Measurements from ENCODE around the gene ENDOD1. TPM values are rescaled to one million over a fixed set of nuclear protein-coding genes. Genes with fewer than 3 reads are reported as not detected.

Gene ENDOD1
- polyA plus RNA-seq, 3 donors, result 1.3 to 3.4 (median 3.2) TPM

DNA sequence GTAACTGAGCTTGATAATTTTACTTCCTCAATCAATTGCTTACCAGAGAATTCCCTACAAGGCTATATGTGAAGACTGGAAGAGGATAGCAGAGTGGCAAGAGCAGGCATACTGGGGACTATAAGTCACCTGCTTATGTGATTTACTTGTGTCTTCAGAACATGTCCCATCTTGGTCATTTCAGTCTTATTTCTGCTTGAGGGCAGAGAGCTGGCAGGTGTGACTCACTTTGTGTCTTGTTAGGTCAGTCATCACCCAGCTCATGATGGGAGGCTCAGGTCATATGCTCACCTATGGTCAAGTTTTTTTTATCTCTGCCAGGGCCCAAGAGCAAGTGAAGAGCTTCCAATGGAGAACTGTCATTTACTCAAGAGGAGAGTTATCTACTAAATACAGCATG, 16.7 kb upstream of the ENDOD1 start:
- Histone ChIP-seq H3K9me3 (replicated peaks in 1 of 2; ENCODE audit: control insufficient read depth in 1 of 2, insufficient read depth in 1 of 2, low read length in 2 of 2) (no peaks in the 10 kb centered on the region), H3K79me2 (ENCODE audit: insufficient read depth, low read length) (peaks cover 16% of the 10 kb centered on the region), H3K27ac (ENCODE audit: low read depth in 1 of 2, low read length in 2 of 2) (no peak overlapping the region), H3K4me2 (replicated peaks; ENCODE audit: extremely low read depth, low read length, poor library complexity, severe bottlenecking) (no peak overlapping the region), H3K4me1 (ENCODE audit: control insufficient read depth in 1 of 2, insufficient read depth in 2 of 2, low read length in 2 of 2) (peaks cover 15 to 19% of the 10 kb centered on the region in 2 donors), H3K4me3 (replicated peaks in 1 of 3; ENCODE audit: low read depth in 2 of 3, low read length in 3 of 3) (no peak overlapping the region), H3K27me3 (ENCODE audit: control insufficient read depth in 2 of 2, insufficient read depth in 2 of 2, low read length in 2 of 2) (peaks cover 0 to 5% of the 10 kb centered on the region in 2 donors), H3K9ac (ENCODE audit: insufficient read depth, low read length, poor library complexity, severe bottlenecking) (no peak overlapping the region), H2AFZ (ENCODE audit: insufficient read depth, low read depth, low read length, poor library complexity, severe bottlenecking) (no peak overlapping the region), H4K20me1 (ENCODE audit: insufficient read depth, low read length) (no peaks in the 10 kb centered on the region), H3K36me3 (replicated peaks in 1 of 2; ENCODE audit: control insufficient read depth in 1 of 2, insufficient read depth in 2 of 2, low read length in 2 of 2) (no peaks in the 10 kb centered on the region)
- TF ChIP-seq, protein P1, sequence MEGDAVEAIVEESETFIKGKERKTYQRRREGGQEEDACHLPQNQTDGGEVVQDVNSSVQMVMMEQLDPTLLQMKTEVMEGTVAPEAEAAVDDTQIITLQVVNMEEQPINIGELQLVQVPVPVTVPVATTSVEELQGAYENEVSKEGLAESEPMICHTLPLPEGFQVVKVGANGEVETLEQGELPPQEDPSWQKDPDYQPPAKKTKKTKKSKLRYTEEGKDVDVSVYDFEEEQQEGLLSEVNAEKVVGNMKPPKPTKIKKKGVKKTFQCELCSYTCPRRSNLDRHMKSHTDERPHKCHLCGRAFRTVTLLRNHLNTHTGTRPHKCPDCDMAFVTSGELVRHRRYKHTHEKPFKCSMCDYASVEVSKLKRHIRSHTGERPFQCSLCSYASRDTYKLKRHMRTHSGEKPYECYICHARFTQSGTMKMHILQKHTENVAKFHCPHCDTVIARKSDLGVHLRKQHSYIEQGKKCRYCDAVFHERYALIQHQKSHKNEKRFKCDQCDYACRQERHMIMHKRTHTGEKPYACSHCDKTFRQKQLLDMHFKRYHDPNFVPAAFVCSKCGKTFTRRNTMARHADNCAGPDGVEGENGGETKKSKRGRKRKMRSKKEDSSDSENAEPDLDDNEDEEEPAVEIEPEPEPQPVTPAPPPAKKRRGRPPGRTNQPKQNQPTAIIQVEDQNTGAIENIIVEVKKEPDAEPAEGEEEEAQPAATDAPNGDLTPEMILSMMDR (IDR thresholded peaks at IDR 0.05), result no peak
- no peak overlapping the region for H3K4me3 Mint-ChIP-seq
- intact Hi-C loops (cut with micrococcal nuclease), result loop anchor here in 1 of 2 donors (10.0 kb wide), 1 partner anchor 632 kb away; no protein-coding TSS in a partner anchor
- DNase-seq, result no peak
- H3K27me3 Mint-ChIP-seq (ENCODE audit: low read depth in 3 of 3), result peaks cover 0 to 5% (median 1%) of the 10 kb centered on the region in 3 donors
- no peak overlapping the region for H3K27ac Mint-ChIP-seq
- peaks cover 4 to 5% of the 10 kb centered on the region in 2 donors for H3K36me3 Mint-ChIP-seq
- no peaks in the 10 kb centered on the region for H3K9me3 Mint-ChIP-seq
- peaks cover 21% of the 10 kb centered on the region for H3K4me1 Mint-ChIP-seq

DNA sequence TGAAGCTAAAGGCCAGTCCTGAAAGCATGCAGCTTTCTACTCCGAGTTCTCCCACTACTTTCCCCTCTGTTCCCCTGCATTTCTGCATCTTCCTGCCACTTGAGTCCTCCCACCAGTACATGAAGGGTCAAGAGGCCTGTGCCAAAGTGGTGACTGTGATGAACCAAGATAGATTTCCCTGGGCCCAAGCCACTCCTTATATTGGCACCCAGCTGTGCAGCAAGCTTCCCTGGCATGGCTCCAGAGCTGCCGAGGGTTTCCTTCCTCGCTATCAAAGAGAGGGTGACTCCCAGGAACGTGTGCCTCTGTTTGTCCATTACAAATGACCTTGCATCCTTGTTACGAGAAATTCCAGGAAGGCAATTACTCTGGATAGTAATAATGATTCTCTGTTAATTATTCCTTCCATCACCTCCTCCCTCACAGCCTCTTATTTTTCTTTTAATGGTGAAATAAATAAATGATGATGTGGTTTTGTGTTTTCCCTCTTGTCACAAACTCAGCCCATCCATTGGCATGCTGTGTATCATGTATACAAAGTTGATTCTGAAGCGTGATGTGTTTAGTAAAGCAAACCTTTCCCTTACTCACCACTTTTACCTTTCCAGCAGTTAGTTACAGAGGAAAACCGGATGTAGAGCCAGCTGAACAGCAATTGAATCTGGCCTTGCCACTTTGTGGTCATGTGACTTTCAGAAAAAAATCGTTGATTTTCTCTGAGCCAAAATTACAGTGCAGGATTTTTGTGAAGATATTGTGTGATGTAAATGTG, 14.7 kb upstream of the ENDOD1 start:
- peaks cover 7% of the 10 kb centered on the region for H3K4me1 Mint-ChIP-seq
- no peak overlapping the region for H3K4me2 ChIP-seq (replicated peaks; ENCODE audit: extremely low read depth, low read length, poor library complexity, severe bottlenecking)
- H2AFZ ChIP-seq (ENCODE audit: insufficient read depth, low read depth, low read length, poor library complexity, severe bottlenecking), result no peak overlapping the region

More for the DNA sequence above, 14.7 kb upstream of the ENDOD1 start:
- no peak for DNase-seq
- Mint-ChIP-seq H3K27ac (peak overlapping the region in 1 of 7 donors; percentile 20), H3K4me3 (no peak overlapping the region), H3K36me3 (peaks cover 4 to 5% of the 10 kb centered on the region in 2 donors), H3K27me3 (ENCODE audit: low read depth in 3 of 3) (peaks cover 5 to 7% (median 6%) of the 10 kb centered on the region in 3 donors), H3K9me3 (no peaks in the 10 kb centered on the region)
- no peaks in the 10 kb centered on the region for H4K20me1 ChIP-seq (ENCODE audit: insufficient read depth, low read length)
- intact Hi-C loops (cut with micrococcal nuclease), result loop anchor here in 1 of 2 donors (10.0 kb wide), 1 partner anchor 630 kb away; no protein-coding TSS in a partner anchor
- no peaks in the 10 kb centered on the region for H3K79me2 ChIP-seq (ENCODE audit: insufficient read depth, low read length)
- H3K27ac ChIP-seq (ENCODE audit: low read depth in 1 of 2, low read length in 2 of 2), result no peak overlapping the region
- WGBS (ENCODE audit: insufficient coverage), result no CpG with 5 or more reads among the region's 8 CpGs
- peaks cover 5 to 12% of the 10 kb centered on the region in 2 donors for H3K27me3 ChIP-seq (ENCODE audit: control insufficient read depth in 2 of 2, insufficient read depth in 2 of 2, low read length in 2 of 2)
- H3K9me3 ChIP-seq (replicated peaks in 1 of 2; ENCODE audit: control insufficient read depth in 1 of 2, insufficient read depth in 1 of 2, low read length in 2 of 2), result no peaks in the 10 kb centered on the region
- no peaks in the 10 kb centered on the region for H3K36me3 ChIP-seq (replicated peaks in 1 of 2; ENCODE audit: control insufficient read depth in 1 of 2, insufficient read depth in 2 of 2, low read length in 2 of 2)
- TF ChIP-seq, protein P1 (IDR thresholded peaks at IDR 0.05), result no peak
- no peaks in the 10 kb centered on the region for H3K4me1 ChIP-seq (ENCODE audit: control insufficient read depth in 1 of 2, insufficient read depth in 2 of 2, low read length in 2 of 2)
- no peak overlapping the region for H3K4me3 ChIP-seq (replicated peaks in 1 of 3; ENCODE audit: low read depth in 2 of 3, low read length in 3 of 3)
- no peak overlapping the region for H3K9ac ChIP-seq (ENCODE audit: insufficient read depth, low read length, poor library complexity, severe bottlenecking)

All from CD14-positive monocyte (primary cell).